GM20431 (cell line): ENCODE measurements around the gene RNF103.

Experiments used
- in situ Hi-C: fragments of 300-500 bp; cut with MseI, MboI; formaldehyde crosslinking; loops from one replicate; pipeline ENCODE4 v1.15.0; 2020; ENCODE audit warnings: low sequenced_read_pairs; ENCODE audit not compliant: unreplicated experiment

RNF103 gene

DNA sequence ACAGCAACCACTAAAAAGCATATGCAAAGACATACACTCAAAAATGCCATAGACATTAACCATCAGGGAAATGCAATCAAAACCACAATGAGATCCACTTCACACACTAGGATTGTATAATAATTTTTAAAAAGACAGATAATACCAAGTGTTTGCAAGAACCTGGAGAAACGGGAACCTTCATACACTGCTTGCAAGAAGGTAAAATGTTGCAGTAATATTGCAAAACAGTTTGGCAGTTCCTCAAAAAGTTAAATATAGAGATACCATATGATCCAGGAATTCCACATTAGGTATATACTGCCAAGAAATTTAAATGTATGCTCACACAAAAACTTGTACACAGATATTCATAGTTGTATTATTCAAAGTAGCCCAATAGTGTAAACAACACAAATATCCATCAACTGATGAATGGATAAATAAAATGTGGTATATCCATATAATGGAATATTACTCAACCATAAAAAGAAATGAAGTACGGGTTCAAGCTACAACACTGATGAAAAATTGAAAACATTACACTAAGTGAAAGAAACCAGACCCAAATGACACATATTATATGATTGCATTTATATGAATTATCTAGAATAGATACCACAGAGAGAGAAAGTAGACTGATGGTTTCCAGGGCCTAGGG lies 45.7 kb downstream of the RNF103 start:
- in situ Hi-C loops: no loop called here

DNA sequence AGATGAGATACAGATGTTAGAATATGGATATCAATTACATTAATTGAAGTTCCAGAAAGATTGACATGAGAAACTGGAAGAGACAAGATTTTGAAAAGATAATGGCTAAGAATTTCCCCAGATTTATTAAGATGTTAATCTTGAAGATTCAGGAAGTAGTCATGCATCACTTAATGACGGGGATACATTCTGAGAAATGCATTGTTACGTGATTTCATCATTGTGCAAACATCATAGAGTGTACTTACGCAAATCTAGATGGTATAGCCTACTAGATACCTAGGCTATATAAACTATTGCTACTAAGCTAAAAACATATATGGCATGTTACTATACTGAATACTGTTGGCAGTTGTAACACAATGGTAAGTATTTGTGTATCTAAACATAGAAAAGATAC lies 53.6 kb downstream of the RNF103 start:
- in situ Hi-C loops: no loop called here

- in situ Hi-C loops: no loop called here
These were observed 56.9 kb downstream of the RNF103 start for GRCh38 chr2:86566821-86567190.

- in situ Hi-C loops: no loop called here
These were observed 57.4 kb downstream of the RNF103 start for GRCh38 chr2:86566158-86566820.

DNA sequence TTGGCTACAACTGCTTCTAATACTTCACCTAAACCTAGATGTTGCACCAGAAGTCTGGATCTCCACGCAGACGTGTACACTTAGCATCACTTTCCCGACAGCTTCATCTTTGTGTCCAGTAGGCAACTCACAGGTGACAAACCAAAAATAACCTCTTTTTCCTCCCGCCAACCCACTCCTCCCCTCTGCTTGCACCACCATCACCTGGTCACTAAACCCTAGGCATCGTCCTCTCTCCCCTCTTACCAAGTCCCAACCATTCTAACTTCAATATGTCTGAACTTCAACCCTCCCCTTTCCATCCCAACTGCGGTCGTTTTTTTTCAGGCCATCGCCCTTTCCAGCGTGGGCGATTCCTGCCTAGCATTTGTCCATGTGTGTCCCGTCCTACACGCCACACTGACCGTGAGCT lies 60.0 kb downstream of the RNF103 start:
- in situ Hi-C loops: no loop called here

DNA sequence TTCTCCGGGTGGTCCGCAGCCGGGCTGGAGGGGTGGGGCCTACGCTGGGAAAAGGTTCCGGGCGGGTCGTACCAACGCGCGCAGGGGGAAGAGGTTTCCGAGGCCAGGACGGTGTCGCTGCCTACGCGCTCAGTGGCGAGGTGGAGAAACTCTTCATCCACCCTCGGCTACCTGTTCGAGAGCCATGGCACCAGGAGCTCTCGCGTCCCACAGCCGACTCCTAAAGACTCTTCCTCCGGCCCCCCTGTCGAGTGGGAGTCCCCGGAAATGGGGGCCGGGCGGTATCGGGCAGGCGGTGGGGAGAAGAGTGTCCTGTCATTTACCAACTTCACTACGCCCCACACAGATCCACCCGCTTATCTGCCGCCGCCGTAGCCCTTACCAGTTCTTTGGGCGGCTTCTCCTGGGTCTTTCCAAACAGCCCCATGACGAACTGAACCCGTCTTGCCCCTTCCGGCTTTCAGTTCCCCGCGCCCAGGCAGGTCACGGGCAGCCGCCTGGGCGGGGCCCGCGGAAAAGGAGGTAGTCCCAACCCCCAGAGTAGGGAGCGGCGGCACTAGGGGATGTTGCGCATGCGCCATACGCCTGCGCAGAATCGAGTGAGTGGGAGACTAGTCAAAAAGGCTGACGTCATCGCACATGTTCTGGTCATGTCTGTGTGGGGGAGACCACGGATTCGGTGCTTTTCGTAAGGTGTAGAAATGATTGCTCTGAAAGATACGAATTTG lies 60.6 kb downstream of the RNF103 start, which contains the start of gene CHMP3:
Gene CHMP3 (minus strand): TSS at position 522 of the 728 bp plus-strand sequence. CDS start 95 bp downstream, at position 427.
- in situ Hi-C loops: no loop called here

DNA sequence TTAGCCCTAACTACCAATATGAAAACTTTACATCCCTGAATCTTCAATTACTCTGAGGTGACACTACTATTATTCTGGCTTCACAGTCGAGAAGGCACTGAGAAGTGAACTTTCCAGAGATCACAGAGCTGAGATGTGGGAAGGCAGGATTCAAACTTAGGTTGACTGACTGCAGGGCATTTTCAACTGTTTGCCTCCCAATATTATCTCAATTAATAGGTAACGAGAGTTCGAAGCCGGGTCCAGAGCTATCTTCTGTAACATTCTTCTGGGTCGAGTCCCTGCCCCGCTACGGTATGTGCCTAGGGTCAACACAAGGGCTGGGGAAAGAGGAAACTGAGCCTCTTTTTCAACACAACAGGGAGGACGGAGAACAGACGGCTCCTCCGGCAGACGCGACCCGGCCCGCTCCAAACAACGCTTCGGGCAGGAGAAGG lies 61.2 kb downstream of the RNF103 start:
- in situ Hi-C loops: no loop called here

DNA sequence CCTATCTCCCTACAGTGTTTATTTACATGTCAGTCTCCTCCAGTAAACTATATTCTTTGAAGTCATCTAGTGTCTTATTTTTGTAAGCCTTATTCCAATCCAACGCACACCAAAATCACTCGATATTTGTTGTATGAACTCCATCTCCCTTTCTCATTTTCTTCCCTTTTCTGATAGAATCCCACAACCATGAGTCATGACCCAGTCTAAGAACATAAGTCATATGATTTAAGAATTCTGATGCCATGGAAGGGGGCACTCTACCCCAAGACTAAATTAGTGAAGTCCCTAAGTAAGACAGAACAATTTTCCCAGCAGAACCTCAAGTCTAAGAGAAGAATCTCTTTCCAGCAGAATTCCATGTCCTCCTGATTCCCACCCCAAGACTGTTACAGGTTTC lies 65.8 kb downstream of the RNF103 start:
- in situ Hi-C loops: no loop called here

DNA sequence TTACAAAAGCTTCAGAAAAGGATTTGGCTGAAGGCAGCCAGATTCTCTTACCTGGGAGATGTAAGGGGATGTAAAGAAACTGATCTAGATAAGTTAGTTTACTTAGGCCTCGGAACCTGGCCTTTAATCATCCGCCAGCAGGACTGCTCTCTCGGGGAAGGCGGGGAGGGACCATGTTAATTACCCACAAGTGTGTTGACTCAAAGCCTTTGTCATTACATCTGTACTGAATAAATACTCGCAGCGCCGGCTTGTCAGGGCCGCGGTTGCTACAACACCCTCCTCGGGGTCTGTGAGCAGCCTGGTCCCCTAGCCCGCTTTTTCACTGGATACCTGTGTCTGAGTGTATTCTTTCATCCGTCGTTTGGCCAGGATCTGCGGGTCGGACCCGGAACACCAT lies 67.2 kb downstream of the RNF103 start:
- in situ Hi-C loops: no loop called here
